ENCODE data around the gene ZFP91.

GRCh38 chr11:58530236-58530635 is 48.6 kb upstream of the ZFP91 start:
- TF ChIP-seq CTCF (IDR thresholded peaks at IDR 0.05) (no peak), EZH2 (IDR thresholded peaks at IDR 0.05) (no peak), EZH2phosphoT487 (IDR thresholded peaks at IDR 0.05) (no peak)
